Hematopoietic multipotent progenitor cell treated with erythropoietin and hydrocortisone succinate and interleukin-3 and kit ligand, for 4 days (in vitro differentiated cells): ENCODE measurements around the gene KRTAP10-7.
"Not testable (repeated sequence)": the region's sequence is repeated elsewhere in the genome, so short reads cannot be mapped to it uniquely, and the experiment has no call there.

Experiments
- DNase-seq: peaks from one replicate; pipeline ENCODE4 v3.0.0-alpha.2; 2015

Gene KRTAP10-7

DNA sequence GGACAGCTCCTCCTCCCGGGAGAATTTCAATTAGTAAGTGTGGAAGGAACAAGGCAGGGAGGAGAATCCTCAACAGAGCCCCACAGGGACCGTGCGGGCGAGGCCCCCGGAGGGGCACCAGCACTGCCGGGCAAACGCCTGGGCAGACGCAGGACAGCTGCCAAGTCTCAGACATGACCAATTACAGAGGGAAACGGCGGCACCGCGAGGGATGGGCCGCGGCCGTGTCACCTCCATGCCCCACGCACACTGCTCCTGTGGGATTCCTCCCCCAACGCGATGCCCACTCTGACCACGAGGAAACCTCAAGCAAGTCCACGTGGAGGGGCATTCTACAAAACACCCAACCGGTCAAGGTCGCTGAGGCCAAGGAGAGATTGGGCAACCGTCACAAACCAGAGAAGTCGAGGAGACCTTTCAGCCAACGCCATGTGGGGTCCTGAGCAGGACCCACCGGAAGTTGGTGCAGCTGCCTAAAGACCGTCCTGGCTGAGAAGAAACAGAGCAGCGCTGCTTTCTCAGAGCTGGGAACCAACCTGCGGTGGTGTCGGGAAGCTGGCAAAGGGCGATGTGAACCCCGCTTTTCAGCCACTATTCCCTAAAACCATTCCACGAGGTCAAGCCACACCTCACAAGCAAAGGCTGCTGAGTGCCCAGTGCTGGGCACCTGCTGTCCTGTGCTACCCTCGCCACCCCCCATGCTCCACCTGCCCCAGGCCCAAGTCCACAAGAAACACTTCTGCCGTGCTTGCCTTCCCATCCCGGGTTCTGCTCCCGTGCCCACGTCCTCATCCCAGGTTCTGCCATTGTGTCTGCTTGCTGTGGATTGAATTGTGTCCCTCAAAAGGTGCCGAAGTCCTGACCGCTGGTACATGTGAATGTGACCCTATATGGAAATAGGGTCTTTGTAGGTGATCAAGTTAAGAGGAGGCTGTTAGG is 28.3 kb upstream of the KRTAP10-7 start:
- no peak for DNase-seq

GRCh38 chr21:44572959-44573583 is 27.3 kb upstream of the KRTAP10-7 start:
- no peak for DNase-seq

DNA sequence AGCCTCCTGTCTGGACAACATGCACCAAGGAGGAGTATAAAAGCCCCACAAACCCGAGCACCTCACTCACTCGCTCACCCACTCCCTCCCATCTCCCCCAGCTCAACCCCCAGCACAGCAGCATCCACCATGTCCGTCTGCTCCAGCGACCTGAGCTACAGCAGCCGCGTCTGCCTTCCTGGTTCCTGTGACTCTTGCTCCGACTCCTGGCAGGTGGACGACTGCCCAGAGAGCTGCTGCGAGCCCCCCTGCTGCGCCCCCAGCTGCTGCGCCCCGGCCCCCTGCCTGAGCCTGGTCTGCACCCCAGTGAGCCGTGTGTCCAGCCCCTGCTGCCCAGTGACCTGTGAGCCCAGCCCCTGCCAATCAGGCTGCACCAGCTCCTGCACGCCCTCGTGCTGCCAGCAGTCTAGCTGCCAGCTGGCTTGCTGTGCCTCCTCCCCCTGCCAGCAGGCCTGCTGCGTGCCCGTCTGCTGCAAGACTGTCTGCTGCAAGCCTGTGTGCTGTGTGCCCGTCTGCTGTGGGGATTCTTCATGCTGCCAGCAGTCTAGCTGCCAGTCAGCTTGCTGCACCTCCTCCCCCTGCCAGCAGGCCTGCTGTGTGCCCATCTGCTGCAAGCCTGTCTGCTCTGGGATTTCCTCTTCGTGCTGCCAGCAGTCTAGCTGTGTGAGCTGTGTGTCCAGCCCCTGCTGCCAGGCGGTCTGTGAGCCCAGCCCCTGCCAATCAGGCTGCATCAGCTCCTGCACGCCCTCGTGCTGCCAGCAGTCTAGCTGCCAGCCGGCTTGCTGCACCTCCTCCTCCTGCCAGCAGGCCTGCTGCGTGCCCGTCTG is 26.6 kb upstream of the KRTAP10-7 start, which contains the start of gene KRTAP10-4:
Gene KRTAP10-4, plus strand, starts transcription at position 100 of the 827 bp plus-strand sequence. Its CDS starts 30 bp downstream, at position 130.
- DNase-seq: not testable (repeated sequence)

DNA sequence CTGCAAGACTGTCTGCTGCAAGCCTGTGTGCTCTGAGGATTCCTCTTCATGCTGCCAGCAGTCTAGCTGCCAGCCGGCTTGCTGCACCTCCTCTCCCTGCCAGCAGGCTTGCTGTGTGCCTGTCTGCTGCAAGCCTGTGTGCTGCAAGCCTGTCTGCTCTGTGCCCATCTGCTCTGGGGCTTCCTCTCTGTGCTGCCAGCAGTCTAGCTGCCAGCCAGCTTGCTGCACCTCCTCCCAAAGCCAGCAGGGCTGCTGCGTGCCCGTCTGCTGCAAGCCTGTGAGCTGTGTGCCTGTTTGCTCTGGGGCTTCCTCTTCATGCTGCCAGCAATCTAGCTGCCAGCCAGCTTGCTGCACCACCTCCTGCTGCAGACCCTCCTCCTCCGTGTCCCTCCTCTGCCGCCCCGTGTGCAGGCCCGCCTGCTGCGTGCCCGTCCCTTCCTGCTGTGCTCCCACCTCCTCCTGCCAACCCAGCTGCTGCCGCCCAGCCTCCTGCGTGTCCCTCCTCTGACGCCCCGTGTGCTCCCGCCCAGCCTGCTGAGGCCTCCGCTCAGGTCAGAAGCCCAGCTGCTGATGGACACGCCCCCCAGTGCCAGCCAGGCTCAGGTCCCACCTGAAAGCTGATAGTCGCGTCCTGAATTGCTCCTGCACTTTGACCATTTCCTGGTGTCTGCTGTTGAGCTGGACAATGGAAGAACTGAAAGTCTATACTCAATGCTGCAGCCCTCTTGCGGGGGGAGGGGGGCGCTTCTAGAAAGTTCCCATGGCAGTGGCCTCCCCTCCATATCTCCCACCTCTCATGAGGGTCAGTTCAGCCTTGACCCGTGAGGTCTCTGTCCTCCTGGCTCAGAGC is 25.7 kb upstream of the KRTAP10-7 start:
- no peak for DNase-seq

DNA sequence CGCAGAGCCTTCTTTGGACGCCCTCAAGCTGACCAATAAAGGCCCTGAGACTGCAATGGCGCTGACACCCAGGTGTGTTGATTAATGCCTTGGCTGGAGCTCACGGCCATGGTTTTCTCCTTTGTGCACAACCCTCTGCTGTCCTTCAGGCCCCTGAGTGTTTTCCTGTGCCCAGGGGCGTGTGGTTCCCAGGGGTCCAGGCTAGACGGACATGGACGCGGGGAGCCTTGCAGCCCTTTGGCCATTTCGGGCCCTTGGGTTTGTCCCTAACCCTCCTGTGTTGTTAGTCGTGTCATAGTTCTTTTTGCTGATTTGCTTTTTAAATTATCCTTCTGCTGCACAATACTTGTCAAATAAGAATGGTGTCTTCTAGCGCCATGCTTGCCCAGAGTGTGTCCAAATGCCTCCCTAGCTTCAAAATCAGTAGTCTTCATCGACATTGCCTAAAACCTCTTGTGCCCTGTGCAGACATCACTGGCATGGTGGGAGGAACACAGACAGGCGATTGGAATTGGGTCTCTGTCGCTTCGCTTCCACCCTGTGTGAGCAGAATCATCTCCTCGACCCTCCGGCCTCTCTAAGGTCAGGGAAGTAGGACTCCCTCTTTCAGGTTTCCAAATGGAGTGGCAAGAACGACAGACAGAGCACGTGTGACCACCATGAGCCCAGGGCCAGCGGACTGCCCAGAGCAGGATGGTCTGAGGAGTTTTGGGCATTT is 24.9 kb upstream of the KRTAP10-7 start:
- no peak for DNase-seq

GRCh38 chr21:44576025-44576420 is 24.4 kb upstream of the KRTAP10-7 start:
- no peak for DNase-seq

DNA sequence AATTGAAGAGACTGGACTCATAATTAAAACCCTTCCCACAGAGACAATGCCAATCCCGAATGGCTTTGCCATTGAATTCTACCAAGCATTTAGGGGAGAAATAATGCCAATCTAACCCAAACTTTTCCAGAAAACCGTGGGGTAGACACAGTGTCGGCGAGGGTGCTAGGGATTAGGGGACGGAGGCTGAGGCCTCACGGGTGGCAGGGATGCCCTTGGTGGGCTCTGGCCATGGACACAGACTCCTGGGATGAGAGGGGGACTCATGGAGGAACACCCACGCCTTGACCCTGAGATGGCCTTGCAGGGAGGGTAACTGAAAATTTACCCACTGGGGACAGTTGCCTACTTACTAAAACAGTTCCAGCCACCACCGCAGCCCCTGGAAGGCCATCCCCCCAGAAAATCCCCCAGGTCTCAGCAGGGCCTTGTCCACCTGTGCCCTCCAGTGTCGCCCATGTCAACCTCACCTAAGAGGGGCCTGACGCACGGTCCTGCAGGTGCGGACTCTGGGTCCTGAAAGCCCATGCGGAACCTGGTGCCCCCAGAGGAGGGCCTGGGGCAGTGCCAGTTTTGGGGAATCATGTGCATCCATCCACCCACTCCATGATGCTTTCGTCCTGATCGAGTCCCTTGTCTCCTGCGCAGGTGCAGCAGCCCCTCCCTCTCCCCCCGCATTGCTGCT is 21.9 kb upstream of the KRTAP10-7 start:
- DNase-seq: no peak

- DNase-seq: no peak
These were observed 21.2 kb upstream of the KRTAP10-7 start for GRCh38 chr21:44579056-44579832.

- no peak for DNase-seq
These were observed 20.6 kb upstream of the KRTAP10-7 start for GRCh38 chr21:44579833-44580144.

GRCh38 chr21:44580231-44580821 is 20.1 kb upstream of the KRTAP10-7 start, which contains the start of gene KRTAP10-5:
Gene KRTAP10-5, minus strand, starts transcription at chr21:44580604. Its CDS starts 26 bp downstream, at chr21:44580578.
- DNase-seq: not testable (repeated sequence)

GRCh38 chr21:44581158-44581557 is 19.2 kb upstream of the KRTAP10-7 start:
- DNase-seq: no peak

GRCh38 chr21:44582055-44582454 is 18.3 kb upstream of the KRTAP10-7 start:
- DNase-seq: no peak

- DNase-seq: no peak
These were observed 17.2 kb upstream of the KRTAP10-7 start for GRCh38 chr21:44583089-44583799.

GRCh38 chr21:44583800-44584147 is 16.6 kb upstream of the KRTAP10-7 start:
- DNase-seq: no peak

DNA sequence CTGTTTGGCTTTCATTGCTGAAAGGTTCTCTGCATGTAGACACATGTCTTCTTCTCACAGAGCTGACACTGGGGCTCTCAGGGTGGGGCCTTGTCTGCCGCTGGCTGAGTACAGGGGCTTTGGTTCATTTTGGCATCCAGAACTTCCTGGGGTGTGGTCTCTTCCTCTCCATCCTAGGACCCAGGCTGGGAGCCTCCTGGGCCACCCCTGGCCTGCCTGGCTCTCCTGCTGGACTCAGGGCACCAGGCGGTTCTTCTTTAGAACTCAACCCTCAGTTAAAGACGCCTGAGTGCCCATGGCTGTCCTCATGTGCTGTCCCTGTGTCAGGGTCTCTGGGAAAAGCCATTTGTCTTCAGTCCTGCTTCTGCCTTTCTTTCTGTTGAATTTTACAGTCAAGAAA is 14.5 kb upstream of the KRTAP10-7 start:
- no peak for DNase-seq

GRCh38 chr21:44589094-44589493 is 11.3 kb upstream of the KRTAP10-7 start:
- no peak for DNase-seq

GRCh38 chr21:44589586-44590305 is 10.7 kb upstream of the KRTAP10-7 start:
- DNase-seq: no peak

DNA sequence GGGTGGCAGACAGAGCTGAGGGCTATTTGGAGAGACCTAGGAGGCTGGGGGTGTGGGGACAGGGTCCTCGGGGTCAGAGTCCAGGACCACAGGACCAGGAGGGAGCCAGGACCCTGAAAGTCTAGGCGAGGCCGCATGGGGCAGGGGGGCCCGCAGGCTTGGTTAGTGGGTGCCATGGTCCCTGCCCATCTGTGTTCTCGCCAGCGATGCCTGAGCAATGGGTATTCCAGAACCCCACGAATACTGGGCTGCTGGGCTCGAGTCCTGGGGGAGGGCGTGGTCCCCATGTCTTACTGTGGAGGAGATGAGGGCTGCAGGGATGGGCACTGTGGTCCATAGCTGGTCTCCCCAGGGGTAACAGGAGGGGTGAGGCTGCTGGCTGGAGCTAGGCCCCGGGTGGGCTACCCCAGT is 10.1 kb upstream of the KRTAP10-7 start:
- no peak for DNase-seq
